Stimulated activated CD4-positive, alpha-beta T cell treated with anti-CD3 and anti-CD28 coated beads, Interleukin-4, amount 100 ng/mL, for 1 hour (primary cell): ENCODE results near the gene CDK11A.
A peak's percentile ranks its signal among the peaks of the same experiment; 100 is the strongest.

Experiments
- DNase-seq: peaks from one replicate; pipeline ENCODE4 v3.0.0-alpha.2; 2020

The CDK11A gene

DNA sequence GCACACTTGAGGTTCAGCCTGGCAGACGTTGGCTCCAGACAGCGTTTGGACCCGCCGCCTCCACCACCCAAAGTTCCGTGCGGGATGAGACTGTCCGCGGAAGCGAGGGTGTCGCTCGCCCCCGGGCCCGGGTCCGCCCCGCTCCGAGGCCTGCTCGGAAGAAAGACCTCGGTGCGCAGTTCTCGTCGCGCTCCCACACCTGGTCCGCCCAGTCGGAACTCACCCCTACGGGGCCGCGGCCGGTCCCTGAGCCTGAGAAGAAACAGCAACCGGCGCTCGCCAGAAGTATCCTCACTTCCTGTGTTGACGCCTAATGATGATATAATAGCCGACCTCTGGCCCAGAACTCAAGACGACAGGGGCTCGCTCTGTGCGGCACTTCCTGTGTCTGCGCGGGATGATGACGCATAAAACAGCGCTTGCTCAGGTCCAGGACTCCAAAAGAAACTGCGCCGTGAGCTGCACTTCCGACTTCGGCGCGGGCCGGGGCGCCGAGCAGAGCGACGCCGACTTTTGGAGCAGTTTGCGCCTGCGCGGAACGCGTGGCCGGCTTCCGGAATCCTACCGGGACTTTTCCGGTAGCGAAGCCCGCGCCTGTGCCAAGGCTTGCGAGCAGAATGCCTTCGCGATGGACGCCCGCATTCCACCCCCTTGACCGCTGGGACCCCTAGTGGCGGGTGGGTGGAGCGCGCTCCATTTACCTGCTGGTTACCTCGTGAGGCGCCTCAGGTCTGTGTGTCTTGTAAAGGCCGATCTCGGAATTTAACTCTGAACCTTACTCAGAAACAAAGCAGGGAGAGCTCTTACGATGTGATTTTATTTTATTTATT is at the start of gene CDK11A:
TSS of gene CDK11A (minus strand) at position 323 of the 830 bp plus-strand sequence. CDS start 1,539 bp downstream, outside the sequence.
- peak; percentile 98 for DNase-seq

- DNase-seq: no peak
Measured at GRCh38 chr1:1773874-1774273, 49.7 kb upstream of the CDK11A start.

DNA sequence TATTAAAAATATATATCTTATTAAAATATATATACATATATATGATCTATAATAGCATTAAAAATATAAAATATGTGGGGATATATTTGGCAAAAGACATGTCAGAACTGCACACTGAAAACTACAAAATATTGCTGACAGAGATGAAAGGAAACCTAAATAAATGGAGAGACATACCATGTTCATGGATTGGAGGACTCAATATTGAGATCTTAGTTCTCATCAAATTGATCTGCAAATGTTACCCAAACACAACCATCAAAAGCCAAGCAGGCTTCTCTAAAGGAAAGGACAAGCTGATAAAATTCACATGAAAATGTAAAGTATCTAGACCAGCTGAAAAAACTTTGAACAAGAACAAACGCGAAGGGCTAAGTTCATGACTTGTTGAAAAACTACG is 46.9 kb upstream of the CDK11A start:
- DNase-seq: no peak

DNA sequence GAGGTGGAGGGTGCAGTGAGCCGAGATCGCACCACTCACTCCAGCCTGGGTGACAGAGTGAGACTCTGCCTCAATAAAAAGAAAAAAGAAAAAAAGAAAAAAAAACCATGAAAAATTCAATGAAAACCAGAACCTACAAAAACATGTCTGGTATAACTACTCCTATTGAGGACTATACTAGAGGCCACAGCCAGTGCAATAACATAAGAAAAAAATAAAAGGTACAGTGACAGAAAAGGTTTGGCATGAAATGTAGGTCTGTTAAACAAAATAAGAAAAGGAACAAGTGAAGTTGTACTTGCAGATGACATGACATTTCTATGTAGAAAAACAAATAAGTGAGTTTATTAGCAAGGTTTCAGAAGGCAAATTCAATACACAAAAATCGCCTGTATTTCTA is 45.9 kb upstream of the CDK11A start:
- DNase-seq: no peak

DNA sequence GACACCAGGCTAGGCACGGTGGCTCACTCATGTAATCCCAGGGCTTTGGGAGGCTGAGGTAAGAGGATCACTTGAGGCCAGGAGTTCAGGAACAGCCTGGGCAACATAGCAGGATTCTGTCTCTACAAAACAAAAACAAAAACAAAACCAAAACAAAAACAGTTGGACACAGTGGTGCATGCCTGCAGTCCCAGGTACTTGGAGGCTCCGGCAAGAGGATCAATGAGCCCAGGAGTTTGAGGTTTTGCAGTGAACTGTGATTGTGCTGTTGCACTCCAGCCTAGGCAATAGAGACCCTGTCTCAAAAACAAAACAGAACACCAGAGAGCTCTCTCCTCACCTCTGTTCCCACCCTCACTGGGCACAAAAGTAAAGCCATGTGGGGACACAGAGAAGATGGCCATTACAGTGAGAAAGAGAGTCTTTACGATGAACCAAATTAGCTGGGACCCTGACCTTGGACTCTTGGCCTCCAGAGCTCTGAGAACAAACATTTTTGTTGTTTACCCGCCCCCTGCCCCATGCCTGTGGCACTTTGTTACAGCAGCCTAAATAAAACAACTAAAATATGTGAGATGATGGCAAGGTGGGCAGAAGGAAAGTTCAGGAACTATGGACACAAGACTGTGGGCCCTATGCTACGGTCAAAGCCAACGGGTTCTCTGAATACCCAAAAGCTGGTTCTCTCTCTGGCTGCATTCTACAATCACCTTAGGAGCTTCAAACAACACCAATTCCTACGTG is 44.3 kb upstream of the CDK11A start:
- DNase-seq: no peak

DNA sequence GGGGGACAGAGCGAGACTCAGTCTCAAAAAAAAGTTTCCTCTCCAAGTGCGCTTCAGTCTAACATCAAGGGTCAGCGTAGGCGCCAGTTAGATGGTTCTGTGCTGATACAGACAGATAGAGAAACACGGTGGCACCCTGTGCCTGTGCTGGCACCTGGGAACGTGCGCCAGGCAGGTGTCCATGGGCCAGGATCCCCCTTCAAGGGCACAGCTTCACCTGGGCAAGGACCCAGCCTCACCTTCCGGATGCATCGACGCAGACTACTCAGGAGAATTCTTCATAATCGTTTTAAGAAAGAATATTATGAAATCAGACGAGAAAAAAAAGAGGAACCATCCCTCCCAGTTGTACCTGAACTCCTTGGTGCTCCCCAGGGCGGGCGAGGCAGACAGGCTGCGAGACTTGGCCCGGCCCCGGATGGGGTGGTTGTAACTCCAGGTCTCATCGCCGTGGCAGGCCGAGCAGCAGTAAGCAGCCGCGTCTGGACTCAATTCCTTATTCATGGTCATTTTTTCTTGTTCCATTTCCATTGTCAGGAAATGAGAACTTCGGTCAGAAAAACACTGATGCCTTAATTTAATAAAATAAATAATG is 40.8 kb upstream of the CDK11A start:
- no peak for DNase-seq

DNA sequence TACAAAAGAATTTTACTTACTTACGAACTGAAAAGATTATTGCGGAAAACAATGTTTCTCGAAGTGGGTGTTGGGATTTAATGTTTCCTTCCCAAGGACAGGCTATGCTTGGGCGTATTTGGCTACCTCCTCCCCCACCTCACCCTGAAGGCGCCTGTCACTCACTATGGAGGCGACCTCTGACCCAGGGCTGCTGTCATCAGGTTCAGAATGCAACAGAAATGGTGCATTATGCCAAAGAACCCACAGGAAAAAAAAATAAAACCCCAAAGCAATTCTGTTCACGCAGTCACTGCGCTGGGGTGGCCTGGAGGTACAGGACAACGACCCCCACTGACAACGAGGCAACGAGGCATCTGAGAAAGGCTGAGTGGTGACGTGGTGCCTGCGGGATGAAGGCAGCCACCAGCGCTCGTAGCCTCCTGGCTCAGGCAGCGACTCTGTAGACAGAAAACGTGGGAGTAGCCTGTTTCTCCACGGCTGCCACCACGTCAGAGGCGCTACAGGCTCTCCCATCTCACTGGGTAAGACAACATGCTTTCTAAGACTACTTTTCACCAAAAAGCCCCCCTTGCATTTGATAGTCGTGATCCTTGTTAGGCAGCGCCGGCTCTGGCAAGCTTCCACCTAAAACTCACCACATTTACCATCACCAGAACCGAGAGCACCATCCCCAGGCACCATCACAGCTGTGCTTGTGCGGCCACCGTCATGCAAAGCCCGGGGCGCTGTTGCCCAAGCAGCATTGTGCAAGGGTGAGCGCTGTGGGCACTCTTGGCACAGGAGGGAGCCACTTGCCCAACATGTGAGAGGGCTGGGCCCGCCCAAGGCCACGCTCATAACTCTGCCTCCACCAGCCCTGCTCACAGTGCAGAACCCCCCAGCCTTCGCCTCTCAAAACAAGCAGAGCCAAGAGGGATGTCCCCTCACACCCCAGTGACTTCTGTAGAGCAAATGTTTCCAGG is 39.8 kb upstream of the CDK11A start:
- DNase-seq: no peak

- DNase-seq: no peak
Measured at GRCh38 chr1:1761504-1762376, 37.6 kb upstream of the CDK11A start.

GRCh38 chr1:1760715-1761114 is 36.6 kb upstream of the CDK11A start:
- DNase-seq: no peak

DNA sequence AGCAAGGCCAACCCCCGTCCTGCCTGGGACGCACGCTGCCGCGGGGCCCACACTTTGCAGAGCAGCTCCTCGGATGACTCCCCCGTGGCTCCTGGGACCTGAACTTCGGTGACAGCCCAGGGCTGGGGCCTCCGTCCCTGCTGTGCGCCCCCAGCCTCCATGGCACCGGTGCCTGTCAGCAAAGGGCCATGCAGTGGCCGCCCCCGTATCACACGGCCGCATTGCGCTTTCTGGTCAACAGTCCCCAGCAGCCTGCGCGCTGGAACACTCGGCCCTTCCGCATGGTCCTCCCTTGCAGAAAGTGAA is 36.1 kb upstream of the CDK11A start:
- DNase-seq: no peak

GRCh38 chr1:1759456-1760344 is 35.5 kb upstream of the CDK11A start:
- DNase-seq: no peak

DNA sequence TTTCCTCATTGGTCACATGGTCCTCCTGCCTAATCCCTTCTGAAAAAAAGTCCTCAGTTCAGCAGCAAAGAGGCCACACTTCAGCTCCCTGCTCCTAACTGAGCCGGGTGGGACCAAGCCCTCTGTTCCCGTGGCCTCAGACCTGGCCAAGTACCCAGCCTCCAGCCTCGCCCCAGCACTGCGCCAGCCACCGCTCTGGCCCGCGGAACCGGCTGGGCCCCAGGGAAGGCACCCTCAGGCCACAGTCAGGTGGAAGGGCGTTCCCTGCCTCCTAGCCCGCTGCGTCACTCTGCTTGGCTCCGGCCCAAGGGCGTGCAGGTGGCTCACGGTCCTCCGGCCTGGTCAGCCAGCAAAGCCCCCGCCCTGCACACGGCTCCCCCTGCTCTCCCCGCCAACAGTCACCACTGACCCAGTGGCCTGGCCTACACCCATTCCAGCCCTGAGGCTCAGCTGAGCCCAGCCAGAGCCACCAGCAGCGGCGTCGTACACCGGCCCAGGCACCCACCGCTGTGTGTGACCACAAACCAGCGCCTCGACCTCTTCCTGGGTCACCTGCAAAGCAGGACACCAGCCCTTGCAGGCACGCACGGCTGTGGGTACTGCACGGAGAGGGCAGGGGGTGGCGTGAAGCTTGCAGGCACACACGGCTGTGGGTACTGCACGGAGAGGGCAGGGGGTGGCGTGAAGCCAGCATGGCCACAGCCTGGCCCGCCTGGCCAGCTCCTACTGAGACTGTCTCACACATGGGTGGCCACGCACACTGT is 34.7 kb upstream of the CDK11A start:
- DNase-seq: no peak

DNA sequence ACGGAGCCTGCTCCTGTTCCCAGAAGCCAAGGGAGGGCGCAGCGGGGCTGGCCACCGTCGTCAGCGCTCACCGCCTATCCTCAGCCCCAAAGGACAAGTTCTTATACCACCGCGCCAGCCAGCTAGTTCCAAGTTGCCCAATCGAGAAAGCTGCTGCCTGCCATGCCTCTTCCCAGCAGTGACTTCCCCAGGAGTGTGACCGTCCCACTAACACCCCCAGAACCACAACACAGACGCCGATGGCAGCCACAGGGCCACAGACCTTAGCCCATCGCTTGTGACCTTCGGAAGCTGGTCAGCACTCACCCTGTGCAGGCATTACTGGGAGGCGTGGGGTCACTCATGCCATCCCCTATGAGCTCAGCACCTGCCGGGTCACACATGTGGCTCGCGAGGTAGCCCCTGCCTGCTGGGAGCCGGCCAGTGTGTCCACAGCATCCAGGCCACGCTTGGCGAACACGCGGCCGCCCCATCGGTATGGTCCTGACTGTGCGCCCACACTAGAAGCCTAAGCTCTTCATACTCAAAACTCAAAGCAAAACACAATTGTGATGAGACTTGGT is 34.0 kb upstream of the CDK11A start:
- DNase-seq: no peak

GRCh38 chr1:1757422-1758058 is 33.4 kb upstream of the CDK11A start:
- no peak for DNase-seq

GRCh38 chr1:1756661-1757421 is 32.7 kb upstream of the CDK11A start:
- DNase-seq: no peak

DNA sequence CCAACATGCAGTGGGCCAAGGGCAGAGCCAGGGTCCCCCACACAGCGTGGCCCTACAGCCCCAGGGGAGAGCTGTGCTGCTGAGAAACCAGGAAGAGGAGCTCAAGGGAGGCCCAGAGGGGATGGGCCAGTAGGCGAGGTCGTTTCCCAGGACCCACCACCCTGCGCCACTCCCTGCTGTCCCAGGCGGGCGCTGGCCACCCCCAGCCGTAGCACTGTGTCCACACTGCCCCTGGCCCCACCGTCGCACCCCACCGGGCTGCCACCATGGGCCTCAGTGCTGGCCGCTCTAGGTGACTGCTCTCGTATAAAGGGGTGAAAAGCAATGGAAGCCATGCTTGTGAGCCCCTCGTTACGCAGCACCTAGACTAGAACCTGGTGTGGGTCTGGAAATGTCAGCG is 31.7 kb upstream of the CDK11A start:
- no peak for DNase-seq

DNA sequence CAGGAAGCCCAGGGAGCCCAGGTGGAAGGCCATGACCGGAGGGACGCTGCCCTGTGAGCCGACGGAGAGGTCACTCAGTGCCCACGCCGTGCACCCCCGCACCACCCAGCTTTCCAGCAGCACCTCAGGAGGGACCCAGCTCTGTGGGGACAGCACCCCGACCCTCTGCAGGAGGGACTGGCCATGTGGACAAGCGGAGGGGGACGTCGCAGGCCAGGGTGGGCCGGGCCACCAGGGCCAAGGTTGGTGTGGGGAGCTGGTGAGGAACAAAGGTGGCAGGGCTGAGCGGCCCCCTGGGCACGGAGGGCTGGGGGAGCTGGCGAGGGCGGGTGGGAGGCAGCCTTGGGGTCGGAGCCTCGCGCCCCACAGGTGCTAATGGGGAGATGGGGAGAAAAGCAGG is 31.3 kb upstream of the CDK11A start:
- no peak for DNase-seq
